WERI-Rb-1 (cell line): ENCODE data around the gene TRIO.

ENCODE experiments used
- DNase-seq: peaks from one replicate; pipeline ENCODE4 v3.0.0-alpha.2; 2020
- H3K27ac ChIP-seq: fragments of 250-450 bp; sonication (Bioruptor Pico); 2 replicates; pipeline ENCODE4 v1.5.1; 2020; ENCODE audit warnings: mild to moderate bottlenecking, moderate library complexity
- H3K27me3 ChIP-seq: fragments of 250-450 bp; sonication (Bioruptor Pico); 2 replicates; pipeline ENCODE4 v1.5.1; 2021; ENCODE audit warnings: mild to moderate bottlenecking, low read depth, moderate library complexity; ENCODE audit not compliant: insufficient read depth, severe bottlenecking
- H3K36me3 ChIP-seq: fragments of 250-450 bp; sonication (Bioruptor Pico); 2 replicates; pipeline ENCODE4 v1.5.1; 2020; ENCODE audit warnings: mild to moderate bottlenecking, moderate library complexity
- H3K4me3 ChIP-seq: 2 replicates; pipeline ENCODE4 v1.5.1; 2011; ENCODE audit warnings: low read depth, mild to moderate bottlenecking, control low read depth, low read length
- H3K9me3 ChIP-seq: fragments of 250-450 bp; sonication (Bioruptor Pico); 2 replicates; pipeline ENCODE4 v1.5.1; 2021; ENCODE audit warnings: mild to moderate bottlenecking, moderate library complexity; ENCODE audit not compliant: severe bottlenecking
- TF ChIP-seq, protein P1 (sequence below): IDR thresholded peaks from 2 replicates; pipeline ENCODE4 v1.5.1; 2011; ENCODE audit warnings: low read depth, mild to moderate bottlenecking, control low read depth, inconsistent platforms, low read length

The TRIO gene

GRCh38 chr5:14258840-14259239, 115.7 kb downstream of the TRIO start:
- H3K9me3 ChIP-seq, result no peaks in the 10 kb centered on the region
- H3K27ac ChIP-seq, result no peak overlapping the region
- no peaks in the 10 kb centered on the region for H3K36me3 ChIP-seq
- H3K27me3 ChIP-seq, result no peaks in the 10 kb centered on the region
- TF ChIP-seq, protein P1, sequence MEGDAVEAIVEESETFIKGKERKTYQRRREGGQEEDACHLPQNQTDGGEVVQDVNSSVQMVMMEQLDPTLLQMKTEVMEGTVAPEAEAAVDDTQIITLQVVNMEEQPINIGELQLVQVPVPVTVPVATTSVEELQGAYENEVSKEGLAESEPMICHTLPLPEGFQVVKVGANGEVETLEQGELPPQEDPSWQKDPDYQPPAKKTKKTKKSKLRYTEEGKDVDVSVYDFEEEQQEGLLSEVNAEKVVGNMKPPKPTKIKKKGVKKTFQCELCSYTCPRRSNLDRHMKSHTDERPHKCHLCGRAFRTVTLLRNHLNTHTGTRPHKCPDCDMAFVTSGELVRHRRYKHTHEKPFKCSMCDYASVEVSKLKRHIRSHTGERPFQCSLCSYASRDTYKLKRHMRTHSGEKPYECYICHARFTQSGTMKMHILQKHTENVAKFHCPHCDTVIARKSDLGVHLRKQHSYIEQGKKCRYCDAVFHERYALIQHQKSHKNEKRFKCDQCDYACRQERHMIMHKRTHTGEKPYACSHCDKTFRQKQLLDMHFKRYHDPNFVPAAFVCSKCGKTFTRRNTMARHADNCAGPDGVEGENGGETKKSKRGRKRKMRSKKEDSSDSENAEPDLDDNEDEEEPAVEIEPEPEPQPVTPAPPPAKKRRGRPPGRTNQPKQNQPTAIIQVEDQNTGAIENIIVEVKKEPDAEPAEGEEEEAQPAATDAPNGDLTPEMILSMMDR, result no peak
- DNase-seq, result no peak
- no peak overlapping the region for H3K4me3 ChIP-seq

DNA sequence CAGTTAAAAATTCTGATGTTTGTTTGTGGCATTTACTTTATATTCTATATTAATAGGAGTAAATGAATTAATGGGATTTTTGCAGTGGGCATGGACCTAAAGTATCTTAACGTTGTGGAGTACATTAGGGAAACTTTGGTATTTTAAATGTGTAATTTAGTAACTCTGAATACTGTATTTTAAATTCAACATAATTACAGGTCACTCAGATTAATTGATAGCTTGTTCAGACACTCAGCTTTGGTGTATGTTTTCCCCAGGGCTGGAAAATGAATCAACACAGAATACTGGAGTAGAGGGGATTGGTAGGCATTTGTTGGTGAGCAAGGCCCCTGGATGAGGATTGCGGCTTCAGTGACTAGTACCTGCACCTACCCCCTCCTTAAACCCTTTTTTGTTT, 117.5 kb downstream of the TRIO start:
- Histone ChIP-seq H3K9me3 (no peaks in the 10 kb centered on the region), H3K27ac (no peak overlapping the region), H3K4me3 (no peak overlapping the region), H3K36me3 (no peaks in the 10 kb centered on the region), H3K27me3 (no peaks in the 10 kb centered on the region)
- TF ChIP-seq, protein P1, result no peak
- DNase-seq, result no peak

DNA sequence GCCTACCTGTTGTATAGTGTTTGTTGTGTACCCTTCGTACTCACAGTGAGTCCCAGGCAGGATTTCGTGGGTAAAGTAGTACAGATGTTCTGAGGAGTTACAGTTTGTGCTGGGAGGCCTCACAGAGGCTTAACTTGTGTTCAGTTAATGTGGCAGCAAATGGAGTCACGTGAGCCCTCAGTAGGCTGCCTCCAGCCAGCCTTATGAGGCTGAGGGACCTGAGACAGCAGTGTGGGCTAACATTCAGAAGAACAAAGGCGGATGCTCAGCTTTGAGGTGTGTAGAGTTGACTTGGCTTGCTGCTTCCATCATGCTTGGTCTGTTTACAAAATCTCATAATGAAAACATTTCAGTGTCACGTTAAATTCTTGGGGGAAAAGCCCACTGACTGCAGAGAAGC, 118.1 kb downstream of the TRIO start:
- Histone ChIP-seq H3K27me3 (no peaks in the 10 kb centered on the region), H3K36me3 (no peaks in the 10 kb centered on the region), H3K27ac (no peak overlapping the region), H3K9me3 (no peaks in the 10 kb centered on the region), H3K4me3 (no peak overlapping the region)
- TF ChIP-seq, protein P1, result no peak
- no peak for DNase-seq

GRCh38 chr5:14261856-14262611, 118.9 kb downstream of the TRIO start:
- H3K27ac ChIP-seq, result no peak overlapping the region
- H3K27me3 ChIP-seq, result no peaks in the 10 kb centered on the region
- TF ChIP-seq, protein P1, result no peak
- H3K9me3 ChIP-seq, result no peaks in the 10 kb centered on the region
- H3K36me3 ChIP-seq, result no peaks in the 10 kb centered on the region
- no peak overlapping the region for H3K4me3 ChIP-seq
- DNase-seq, result no peak

DNA sequence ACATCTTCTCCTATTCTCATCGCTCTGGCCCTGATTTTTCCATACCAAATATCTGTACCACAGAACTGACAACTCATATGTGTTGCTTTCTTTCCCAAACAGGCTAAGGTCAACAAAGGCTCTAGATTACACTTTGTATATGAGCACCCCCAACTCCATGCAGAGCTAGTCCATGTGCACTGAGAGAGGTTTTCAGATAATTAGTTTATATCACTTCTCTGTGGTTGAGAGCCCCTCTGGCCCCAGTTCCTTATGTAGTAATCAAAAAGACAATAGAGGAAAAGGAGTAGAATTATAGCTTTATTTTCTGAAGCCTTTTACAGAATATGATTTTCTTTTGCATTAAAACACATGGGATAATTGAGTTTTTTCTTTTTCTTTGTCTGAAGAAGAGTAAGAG, 120.0 kb downstream of the TRIO start:
- no peaks in the 10 kb centered on the region for H3K36me3 ChIP-seq
- DNase-seq, result no peak
- H3K4me3 ChIP-seq, result no peak overlapping the region
- TF ChIP-seq, protein P1, result no peak
- no peak overlapping the region for H3K27ac ChIP-seq
- H3K27me3 ChIP-seq, result no peaks in the 10 kb centered on the region
- H3K9me3 ChIP-seq, result no peaks in the 10 kb centered on the region

GRCh38 chr5:14263699-14264098, 120.6 kb downstream of the TRIO start:
- no peak for DNase-seq
- TF ChIP-seq, protein P1, result no peak
- no peak overlapping the region for H3K27ac ChIP-seq
- no peaks in the 10 kb centered on the region for H3K36me3 ChIP-seq
- H3K27me3 ChIP-seq, result no peaks in the 10 kb centered on the region
- H3K9me3 ChIP-seq, result no peaks in the 10 kb centered on the region
- no peak overlapping the region for H3K4me3 ChIP-seq
